HTERT RPE-1 (cell line): ENCODE data around the gene INTU.
"Not testable (repeated sequence)": the region's sequence is repeated elsewhere in the genome, so short reads cannot be mapped to it uniquely, and the experiment has no call there.

Source experiments
- in situ Hi-C: fragments of 300-500 bp; cut with MboI; formaldehyde crosslinking; loops from 4 replicates; pipeline ENCODE4 v1.14.3; 2020; ENCODE audit warnings: low sequenced_read_pairs

Gene INTU

GRCh38 chr4:127642169-127642568, 9.4 kb downstream of the INTU start:
- in situ Hi-C loops = no loop called here

- in situ Hi-C loops = no loop called here
These were observed 11.0 kb downstream of the INTU start for GRCh38 chr4:127643791-127644190.

GRCh38 chr4:127648061-127648460, 15.3 kb downstream of the INTU start:
- in situ Hi-C loops = no loop called here

- in situ Hi-C loops = not testable (repeated sequence)
These were observed 22.8 kb downstream of the INTU start for GRCh38 chr4:127655590-127655989.

- in situ Hi-C loops = no loop called here
These were observed 23.4 kb downstream of the INTU start for GRCh38 chr4:127656047-127656680.

- in situ Hi-C loops = no loop called here
These were observed 27.6 kb downstream of the INTU start for GRCh38 chr4:127660284-127660885.

- in situ Hi-C loops = no loop called here
These were observed 34.4 kb downstream of the INTU start for GRCh38 chr4:127667116-127667515.

GRCh38 chr4:127667772-127668171, 35.0 kb downstream of the INTU start:
- in situ Hi-C loops = no loop called here

GRCh38 chr4:127668770-127669169, 36.0 kb downstream of the INTU start:
- in situ Hi-C loops = no loop called here

- in situ Hi-C loops = no loop called here
These were observed 36.9 kb downstream of the INTU start for GRCh38 chr4:127669691-127670090.

- in situ Hi-C loops = no loop called here
These were observed 39.4 kb downstream of the INTU start for GRCh38 chr4:127672111-127672510.

GRCh38 chr4:127685292-127685691, 52.5 kb downstream of the INTU start:
- in situ Hi-C loops = no loop called here

GRCh38 chr4:127686658-127687057, 53.9 kb downstream of the INTU start:
- in situ Hi-C loops = no loop called here

GRCh38 chr4:127687580-127687979, 54.8 kb downstream of the INTU start:
- in situ Hi-C loops = no loop called here

GRCh38 chr4:127698789-127699200, 66.0 kb downstream of the INTU start:
- in situ Hi-C loops = no loop called here

GRCh38 chr4:127708985-127709384, 76.2 kb downstream of the INTU start:
- in situ Hi-C loops = no loop called here

- in situ Hi-C loops = no loop called here
These were observed 76.7 kb downstream of the INTU start for GRCh38 chr4:127709456-127709855.

- in situ Hi-C loops = no loop called here
These were observed 97.6 kb downstream of the INTU start, which contains the start of gene SLC25A31 for GRCh38 chr4:127730142-127730913. SLC25A31 (plus strand) TSS chr4:127730400; CDS start chr4:127730546, 146 bp downstream.

GRCh38 chr4:127731406-127731805, 98.6 kb downstream of the INTU start:
- in situ Hi-C loops = no loop called here

GRCh38 chr4:127732623-127733328, 100.0 kb downstream of the INTU start:
- in situ Hi-C loops = no loop called here

GRCh38 chr4:127734976-127735375, 102.2 kb downstream of the INTU start:
- in situ Hi-C loops = no loop called here
